ENCODE results near the gene RGS11.
"Not testable (repeated sequence)": the region's sequence is repeated elsewhere in the genome, so short reads cannot be mapped to it uniquely, and the experiment has no call there.

RGS11 gene

DNA sequence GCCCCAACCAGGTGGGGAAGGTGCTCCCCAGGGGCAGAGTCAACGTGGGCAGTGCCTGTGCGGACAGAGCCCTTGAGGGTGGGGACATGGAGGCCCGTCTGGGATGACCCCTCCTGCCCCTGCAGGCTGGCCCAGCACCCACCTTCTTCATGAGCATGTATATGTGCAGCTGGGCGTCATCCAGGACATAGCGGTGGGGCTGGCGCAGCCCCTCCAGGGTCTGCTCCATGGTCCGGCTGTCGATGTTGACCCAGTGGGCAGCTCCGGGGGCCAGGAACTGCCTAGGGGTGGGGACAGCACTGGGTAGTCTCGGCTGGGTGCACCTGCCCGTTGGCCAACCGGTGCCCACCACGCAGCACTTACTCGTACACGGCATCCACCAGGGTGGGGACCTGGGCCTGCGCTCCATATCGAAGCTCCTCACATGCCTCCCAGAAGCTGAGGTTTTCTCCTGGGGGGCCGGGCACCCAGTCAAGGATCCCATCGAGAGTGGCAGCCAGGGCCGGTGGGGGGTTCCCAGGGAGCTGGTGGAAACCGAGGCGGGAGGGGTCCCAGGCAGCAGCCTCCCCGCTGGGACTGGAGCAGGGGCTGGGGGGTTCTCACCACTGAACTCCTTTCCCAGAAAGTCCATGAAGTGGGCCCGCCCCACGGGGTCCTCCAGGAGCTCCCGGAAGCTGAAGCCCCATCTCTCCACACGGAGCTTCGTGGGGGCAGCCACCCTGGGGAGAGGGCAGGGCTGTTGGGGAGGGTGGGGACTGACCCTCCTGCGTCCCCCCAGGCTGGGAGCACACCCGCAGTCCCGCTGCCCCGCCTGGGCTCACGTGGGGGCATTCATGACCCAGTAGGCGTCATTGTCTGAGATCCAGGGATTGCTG lies 5.1 kb downstream of the RGS11 start:
- Histone ChIP-seq H3K4me1 (ENCODE audit: control insufficient read depth in 2 of 2, insufficient read depth in 2 of 2, low read length in 2 of 2) (peaks cover 18 to 41% of the 10 kb centered on the region in 2 donors), H3K4me3 (ENCODE audit: low read length in 2 of 2) (no peak overlapping the region), H3K36me3 (ENCODE audit: control insufficient read depth in 2 of 2, insufficient read depth in 2 of 2, low read length in 2 of 2) (peaks cover 0 to under 1% of the 10 kb centered on the region in 2 donors), H3K27ac (ENCODE audit: low read depth in 2 of 2, low read length in 2 of 2) (no peak overlapping the region), H3K27me3 (ENCODE audit: control insufficient read depth in 2 of 2, insufficient read depth in 2 of 2, low read length in 2 of 2) (peaks cover 4 to 5% of the 10 kb centered on the region in 2 donors), H3K9me3 (ENCODE audit: control insufficient read depth in 2 of 2, low read length in 2 of 2) (no peaks in the 10 kb centered on the region), H3K9ac (ENCODE audit: low read depth in 1 of 2, low read length in 2 of 2) (no peak overlapping the region)

DNA sequence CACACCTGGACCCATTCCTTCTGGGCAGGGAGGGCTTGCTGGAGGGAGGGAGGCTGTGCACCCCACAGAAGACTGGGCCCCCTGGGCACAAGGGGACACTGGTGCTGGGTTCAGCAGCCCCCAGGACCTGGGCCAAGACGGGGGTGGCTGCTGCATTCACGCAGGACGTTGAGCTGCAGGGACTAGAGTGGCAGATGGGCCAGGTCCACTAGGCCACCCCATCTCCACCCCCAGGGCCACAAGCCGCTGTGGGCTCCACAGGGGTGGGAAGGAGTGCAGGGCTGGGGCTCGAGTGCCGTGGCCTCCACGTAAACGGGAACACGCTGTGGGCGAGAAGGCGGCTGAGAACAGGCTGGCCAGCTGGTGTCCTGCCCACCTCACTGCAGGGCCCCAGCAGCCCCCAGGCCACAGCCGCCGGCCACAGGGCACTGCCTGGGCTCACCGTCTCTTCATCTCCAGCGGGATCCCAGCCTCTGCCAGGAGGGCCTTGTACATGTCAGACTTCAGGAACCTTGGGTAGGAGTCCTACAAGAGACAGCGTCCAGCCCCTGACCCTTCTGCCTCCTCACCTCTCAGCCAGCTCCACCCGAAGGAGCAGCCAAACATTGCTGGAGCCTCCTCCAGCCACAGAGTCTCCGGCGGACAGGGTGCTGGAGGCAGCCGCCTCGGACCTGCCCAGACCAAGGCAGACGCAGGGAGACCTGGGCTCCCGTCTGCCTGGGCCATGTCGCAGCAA lies 6.5 kb downstream of the RGS11 start:
- no peaks in the 10 kb centered on the region for H3K9me3 ChIP-seq (ENCODE audit: control insufficient read depth in 2 of 2, low read length in 2 of 2)
- H3K27ac ChIP-seq (ENCODE audit: low read depth in 2 of 2, low read length in 2 of 2), result peak overlapping the region in 1 of 2 donors; percentile 84
- H3K4me3 ChIP-seq (ENCODE audit: low read length in 2 of 2), result peak overlapping the region in 1 of 2 donors; percentile 44

DNA sequence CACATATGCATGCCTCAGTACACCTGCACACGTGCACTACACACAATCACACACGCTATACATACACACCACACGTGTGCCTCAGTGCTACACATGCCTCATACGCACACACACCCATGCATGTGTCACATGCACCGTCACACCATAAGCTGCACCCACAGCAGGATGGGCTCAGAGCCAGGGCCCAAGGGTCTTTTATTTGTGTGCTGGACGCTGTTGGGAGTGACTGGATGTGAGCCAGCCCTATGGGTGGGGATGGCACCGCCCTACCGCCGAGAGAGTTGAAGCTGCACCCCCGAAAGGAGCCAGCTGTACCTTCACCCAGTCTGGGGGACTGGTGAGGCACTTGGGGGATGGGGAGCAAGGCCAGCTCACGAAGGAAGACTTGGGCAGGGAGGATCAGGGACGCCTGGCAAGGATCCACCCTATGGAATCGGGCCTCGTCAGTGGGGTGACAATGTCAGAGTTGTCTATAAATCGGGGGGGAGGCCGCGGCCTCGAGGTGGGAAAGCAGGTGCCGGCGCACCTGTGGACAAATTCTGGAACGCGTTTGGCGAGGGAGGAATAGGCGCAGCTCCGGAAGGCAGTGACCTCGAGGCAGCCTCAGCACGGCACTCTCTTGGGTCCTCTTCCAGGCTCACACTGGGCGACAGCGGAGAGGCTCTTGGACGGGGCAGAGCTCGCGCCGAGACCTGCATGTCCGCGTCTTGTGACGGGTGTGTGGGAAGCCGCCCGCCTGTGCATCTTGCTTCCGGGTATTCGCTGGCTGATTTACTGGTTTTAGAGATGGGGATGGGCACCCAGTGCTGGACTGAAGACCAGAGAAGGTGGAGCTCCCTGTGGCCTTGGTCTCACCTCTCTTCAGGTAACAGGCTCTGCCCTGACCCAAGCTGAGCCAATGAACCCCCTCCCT lies 7.3 kb downstream of the RGS11 start:
- no peaks in the 10 kb centered on the region for H3K27me3 ChIP-seq (ENCODE audit: control insufficient read depth in 2 of 2, insufficient read depth in 2 of 2, low read length in 2 of 2)
- H3K9me3 ChIP-seq (ENCODE audit: control insufficient read depth in 2 of 2, low read length in 2 of 2), result no peaks in the 10 kb centered on the region
- H3K36me3 ChIP-seq (ENCODE audit: control insufficient read depth in 2 of 2, insufficient read depth in 2 of 2, low read length in 2 of 2), result peaks cover 10 to 17% of the 10 kb centered on the region in 2 donors
- H3K9ac ChIP-seq (ENCODE audit: low read depth in 1 of 2, low read length in 2 of 2), result peak overlapping the region; percentile 41 to 53
- H3K4me3 ChIP-seq (ENCODE audit: low read length in 2 of 2), result peak overlapping the region; percentile 44 to 50
- H3K27ac ChIP-seq (ENCODE audit: low read depth in 2 of 2, low read length in 2 of 2), result peak overlapping the region; percentile 80 to 84
- H3K4me1 ChIP-seq (ENCODE audit: control insufficient read depth in 2 of 2, insufficient read depth in 2 of 2, low read length in 2 of 2), result peaks cover 10 to 38% of the 10 kb centered on the region in 2 donors

More for the DNA sequence above, 6.5 kb downstream of the RGS11 start:
- H3K9ac ChIP-seq (ENCODE audit: low read depth in 1 of 2, low read length in 2 of 2), result peak overlapping the region; percentile 41 to 53
- peaks cover 0 to under 1% of the 10 kb centered on the region in 2 donors for H3K27me3 ChIP-seq (ENCODE audit: control insufficient read depth in 2 of 2, insufficient read depth in 2 of 2, low read length in 2 of 2)
- H3K36me3 ChIP-seq (ENCODE audit: control insufficient read depth in 2 of 2, insufficient read depth in 2 of 2, low read length in 2 of 2), result peaks cover 2 to 10% of the 10 kb centered on the region in 2 donors
- H3K4me1 ChIP-seq (ENCODE audit: control insufficient read depth in 2 of 2, insufficient read depth in 2 of 2, low read length in 2 of 2), result peaks cover 13 to 39% of the 10 kb centered on the region in 2 donors

DNA sequence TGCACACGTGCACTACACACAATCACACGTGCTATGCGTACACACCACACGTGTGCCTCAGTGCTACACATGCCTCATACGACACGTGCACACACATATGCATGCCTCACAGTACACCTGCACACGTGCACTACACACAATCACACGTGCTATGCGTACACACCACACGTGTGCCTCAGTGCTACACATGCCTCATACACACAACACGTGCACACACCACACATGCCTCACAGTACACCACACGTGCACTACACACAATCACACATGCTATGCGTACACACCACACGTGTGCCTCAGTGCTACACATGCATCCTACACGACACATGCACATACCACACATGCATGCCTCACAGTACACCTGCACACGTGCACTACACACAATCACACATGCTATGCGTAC lies 8.2 kb downstream of the RGS11 start:
- Histone ChIP-seq H3K4me1 (ENCODE audit: control insufficient read depth in 2 of 2, insufficient read depth in 2 of 2, low read length in 2 of 2) (peaks cover 10 to 35% of the 10 kb centered on the region in 2 donors), H3K36me3 (ENCODE audit: control insufficient read depth in 2 of 2, insufficient read depth in 2 of 2, low read length in 2 of 2) (peaks cover 10 to 18% of the 10 kb centered on the region in 2 donors), H3K4me3 (ENCODE audit: low read length in 2 of 2) (peak overlapping the region in 1 of 2 donors; percentile 50), H3K27ac (ENCODE audit: low read depth in 2 of 2, low read length in 2 of 2) (peak overlapping the region in 1 of 2 donors; percentile 35)
- not testable (repeated sequence) for H3K9ac ChIP-seq (ENCODE audit: low read depth in 1 of 2, low read length in 2 of 2); H3K27me3 ChIP-seq (ENCODE audit: control insufficient read depth in 2 of 2, insufficient read depth in 2 of 2, low read length in 2 of 2); H3K9me3 ChIP-seq (ENCODE audit: control insufficient read depth in 2 of 2, low read length in 2 of 2)

- Histone ChIP-seq H3K9me3 (ENCODE audit: control insufficient read depth in 2 of 2, low read length in 2 of 2) (no peaks in the 10 kb centered on the region), H3K27ac (ENCODE audit: low read depth in 2 of 2, low read length in 2 of 2) (peak overlapping the region in 1 of 2 donors; percentile 29), H3K36me3 (ENCODE audit: control insufficient read depth in 2 of 2, insufficient read depth in 2 of 2, low read length in 2 of 2) (peaks cover 20 to 28% of the 10 kb centered on the region in 2 donors), H3K4me1 (ENCODE audit: control insufficient read depth in 2 of 2, insufficient read depth in 2 of 2, low read length in 2 of 2) (peaks cover 10 to 35% of the 10 kb centered on the region in 2 donors), H3K27me3 (ENCODE audit: control insufficient read depth in 2 of 2, insufficient read depth in 2 of 2, low read length in 2 of 2) (no peaks in the 10 kb centered on the region), H3K4me3 (ENCODE audit: low read length in 2 of 2) (no peak overlapping the region), H3K9ac (ENCODE audit: low read depth in 1 of 2, low read length in 2 of 2) (no peak overlapping the region)
Measured at GRCh38 chr16:266258-267164, 9.2 kb downstream of the RGS11 start.

DNA sequence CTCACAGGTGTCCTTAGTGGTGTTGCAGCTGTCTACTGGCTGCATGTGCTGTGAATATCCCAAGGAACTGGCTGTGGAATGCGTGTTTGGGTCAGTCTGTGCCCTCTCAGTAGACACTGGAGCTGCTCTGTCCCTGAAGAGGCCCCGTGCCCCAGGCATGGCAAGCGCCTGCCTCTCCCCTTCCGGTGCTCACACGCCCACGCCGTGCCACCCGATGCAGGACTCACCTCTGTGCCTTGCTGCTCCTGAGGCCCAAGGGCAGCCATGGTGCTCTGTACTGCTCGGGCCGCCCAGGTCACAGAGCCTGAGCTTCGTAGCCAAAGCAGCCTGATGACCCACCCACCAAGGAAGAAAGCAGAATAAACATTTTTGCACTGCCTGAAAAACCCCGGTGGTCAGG lies 10.0 kb downstream of the RGS11 start:
- no peaks in the 10 kb centered on the region for H3K9me3 ChIP-seq (ENCODE audit: control insufficient read depth in 2 of 2, low read length in 2 of 2)
- peak overlapping the region; percentile 9 to 29 for H3K27ac ChIP-seq (ENCODE audit: low read depth in 2 of 2, low read length in 2 of 2)
- peaks cover 10 to 35% of the 10 kb centered on the region in 2 donors for H3K4me1 ChIP-seq (ENCODE audit: control insufficient read depth in 2 of 2, insufficient read depth in 2 of 2, low read length in 2 of 2)
- no peak overlapping the region for H3K9ac ChIP-seq (ENCODE audit: low read depth in 1 of 2, low read length in 2 of 2)
- no peak overlapping the region for H3K4me3 ChIP-seq (ENCODE audit: low read length in 2 of 2)
- no peaks in the 10 kb centered on the region for H3K27me3 ChIP-seq (ENCODE audit: control insufficient read depth in 2 of 2, insufficient read depth in 2 of 2, low read length in 2 of 2)
- peaks cover 23 to 36% of the 10 kb centered on the region in 2 donors for H3K36me3 ChIP-seq (ENCODE audit: control insufficient read depth in 2 of 2, insufficient read depth in 2 of 2, low read length in 2 of 2)

DNA sequence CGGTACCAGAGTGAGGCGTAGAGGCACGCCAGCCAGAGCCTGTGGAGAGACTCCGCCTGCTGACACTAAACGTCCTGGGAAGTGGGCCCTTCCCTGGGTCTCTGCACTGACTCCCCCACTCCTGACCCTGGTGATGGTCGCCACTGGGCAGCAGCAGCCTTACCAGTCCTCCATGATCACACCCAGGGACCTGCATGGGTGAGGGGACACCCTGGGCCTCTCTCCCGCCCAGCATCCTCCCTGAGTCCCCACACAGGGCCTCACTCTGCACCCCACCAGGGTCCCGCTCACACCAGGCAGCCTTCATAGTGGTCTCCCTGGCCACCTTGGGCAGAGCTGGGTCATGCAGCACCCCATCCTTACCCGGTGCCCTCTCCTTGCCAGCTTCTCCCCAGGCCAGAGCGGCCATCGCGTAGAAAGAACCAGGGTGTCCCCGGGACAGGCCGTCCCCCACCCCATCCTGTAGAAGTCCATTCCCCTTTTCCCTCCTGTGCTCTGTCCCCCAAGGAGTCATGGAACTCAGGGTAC lies 10.7 kb downstream of the RGS11 start:
- Histone ChIP-seq H3K9me3 (ENCODE audit: control insufficient read depth in 2 of 2, low read length in 2 of 2) (no peaks in the 10 kb centered on the region), H3K9ac (ENCODE audit: low read depth in 1 of 2, low read length in 2 of 2) (no peak overlapping the region), H3K4me1 (ENCODE audit: control insufficient read depth in 2 of 2, insufficient read depth in 2 of 2, low read length in 2 of 2) (peaks cover 10 to 35% of the 10 kb centered on the region in 2 donors), H3K27ac (ENCODE audit: low read depth in 2 of 2, low read length in 2 of 2) (no peak overlapping the region), H3K4me3 (ENCODE audit: low read length in 2 of 2) (no peak overlapping the region), H3K27me3 (ENCODE audit: control insufficient read depth in 2 of 2, insufficient read depth in 2 of 2, low read length in 2 of 2) (no peaks in the 10 kb centered on the region), H3K36me3 (ENCODE audit: control insufficient read depth in 2 of 2, insufficient read depth in 2 of 2, low read length in 2 of 2) (peaks cover 30 to 42% of the 10 kb centered on the region in 2 donors)

DNA sequence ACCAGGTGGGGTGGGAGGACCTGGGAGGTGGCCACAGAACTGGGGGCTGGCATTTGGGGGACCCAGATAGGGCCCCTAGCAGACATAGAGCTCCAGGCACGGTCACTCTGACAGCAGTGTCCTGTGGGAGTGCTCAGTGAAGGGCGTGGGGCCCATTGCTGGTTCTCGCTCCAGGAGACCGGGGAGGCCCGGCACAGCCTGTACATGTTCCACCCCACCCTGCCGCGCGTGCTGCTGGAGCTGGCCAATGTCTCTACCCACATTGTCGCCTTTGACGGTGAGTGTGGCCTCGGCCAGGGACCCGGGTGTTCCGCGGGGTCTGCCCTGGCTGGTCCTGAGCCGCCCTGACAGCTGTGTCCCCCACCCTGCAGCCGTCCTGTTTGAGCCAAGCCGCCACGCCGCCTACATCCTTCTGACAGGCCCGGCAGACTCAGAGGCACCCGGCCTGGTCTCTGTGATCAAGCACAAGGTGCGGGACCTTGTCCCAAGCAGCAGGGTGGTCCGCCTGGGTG lies 11.2 kb downstream of the RGS11 start:
- H3K4me1 ChIP-seq (ENCODE audit: control insufficient read depth in 2 of 2, insufficient read depth in 2 of 2, low read length in 2 of 2), result peaks cover 10 to 35% of the 10 kb centered on the region in 2 donors
- no peak overlapping the region for H3K4me3 ChIP-seq (ENCODE audit: low read length in 2 of 2)
- no peaks in the 10 kb centered on the region for H3K9me3 ChIP-seq (ENCODE audit: control insufficient read depth in 2 of 2, low read length in 2 of 2)
- H3K27me3 ChIP-seq (ENCODE audit: control insufficient read depth in 2 of 2, insufficient read depth in 2 of 2, low read length in 2 of 2), result no peaks in the 10 kb centered on the region
- H3K36me3 ChIP-seq (ENCODE audit: control insufficient read depth in 2 of 2, insufficient read depth in 2 of 2, low read length in 2 of 2), result peaks cover 34 to 48% of the 10 kb centered on the region in 2 donors
- no peak overlapping the region for H3K27ac ChIP-seq (ENCODE audit: low read depth in 2 of 2, low read length in 2 of 2)
- H3K9ac ChIP-seq (ENCODE audit: low read depth in 1 of 2, low read length in 2 of 2), result no peak overlapping the region
